Activated gamma-delta T cell treated with anti-CD3 and anti-CD28 coated beads, Interleukin-2, amount 50 U/mL, for 16 hours (primary cell): ENCODE measurements around the gene PPFIBP2.
"Not testable (repeated sequence)": the region's sequence is repeated elsewhere in the genome, so short reads cannot be mapped to it uniquely, and the experiment has no call there.

Experiments
- DNase-seq: peaks from one replicate; pipeline ENCODE4 v3.0.0-alpha.2; 2020; ENCODE audit warnings: low read depth

The PPFIBP2 gene

DNA sequence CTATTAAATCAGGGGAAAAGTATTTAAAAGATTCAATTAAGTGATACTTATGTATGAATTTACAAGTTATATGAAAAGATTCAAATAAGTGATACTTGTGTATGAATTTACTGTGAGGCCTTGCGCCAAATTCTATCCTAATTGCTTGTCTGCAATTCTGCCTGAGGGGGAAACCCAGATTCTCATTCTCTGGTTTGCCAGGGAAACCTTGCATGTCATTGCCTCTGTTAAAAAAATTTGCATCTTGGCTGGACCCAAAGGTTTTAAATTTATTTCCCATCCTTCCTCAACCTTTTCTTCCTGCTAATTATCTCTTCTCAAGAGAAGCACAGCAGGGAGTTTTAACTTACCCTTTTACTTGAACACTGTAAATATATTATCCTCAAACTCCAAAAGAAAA is 14.7 kb upstream of the PPFIBP2 start:
- DNase-seq: no peak

DNA sequence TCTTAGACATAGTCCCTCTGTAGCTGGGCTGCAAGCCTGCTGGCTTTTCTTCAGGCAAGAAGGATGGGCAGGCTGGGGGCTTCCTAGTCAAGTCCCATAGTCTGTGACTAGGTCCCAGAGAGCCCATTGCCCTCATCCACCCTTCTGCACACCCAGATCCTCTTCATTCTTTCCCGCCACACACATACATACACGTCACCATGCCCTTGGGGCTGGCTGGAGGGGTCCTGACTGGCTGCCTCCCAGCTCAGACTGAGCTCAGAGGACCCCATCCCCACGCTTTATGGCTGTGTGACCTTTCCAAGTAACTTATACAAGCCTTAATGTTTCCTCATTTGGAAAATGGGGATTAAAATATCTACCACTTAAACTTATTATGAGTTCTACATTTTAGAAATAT is 13.5 kb upstream of the PPFIBP2 start:
- DNase-seq: no peak

- DNase-seq: no peak
Measured at GRCh38 chr11:7501251-7501650, 12.5 kb upstream of the PPFIBP2 start.

DNA sequence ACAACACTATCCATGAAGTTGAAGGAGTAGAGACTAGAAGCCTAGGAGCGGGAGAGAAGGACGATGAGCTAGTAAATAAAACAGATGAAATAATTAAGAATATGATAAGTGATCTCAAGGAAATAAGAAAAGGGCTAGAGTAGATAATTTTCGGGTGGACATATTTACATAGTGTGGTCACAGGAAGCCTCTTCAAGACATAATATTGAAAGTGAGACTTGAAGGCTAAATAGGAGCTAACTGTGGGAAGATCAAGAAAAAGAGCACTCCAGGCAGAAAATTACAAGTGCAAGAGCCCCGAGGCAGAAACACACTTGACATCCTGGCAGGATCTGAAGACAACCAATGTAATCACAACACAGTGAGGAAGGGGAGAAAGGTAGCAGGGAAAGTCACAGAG is 11.9 kb upstream of the PPFIBP2 start:
- no peak for DNase-seq

DNA sequence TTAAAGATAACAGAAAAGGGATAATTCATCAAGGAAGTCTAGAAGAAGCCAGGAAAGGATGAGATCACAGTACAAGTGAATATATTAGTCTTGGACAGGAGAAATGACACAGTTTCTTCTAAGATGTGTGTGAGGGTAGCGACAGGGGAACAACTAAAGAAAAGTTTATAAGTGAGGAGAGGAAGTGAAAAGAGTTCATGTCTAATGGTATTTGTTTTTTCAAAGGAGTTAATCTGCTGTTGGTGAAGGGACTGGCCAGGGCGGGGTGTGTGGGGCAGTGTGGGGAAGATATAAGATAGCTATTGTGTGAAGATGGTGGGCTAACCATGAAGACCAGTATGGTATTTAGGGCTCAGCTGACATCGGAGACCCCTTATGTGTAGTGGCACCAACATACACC is 7.6 kb upstream of the PPFIBP2 start:
- DNase-seq: no peak

DNA sequence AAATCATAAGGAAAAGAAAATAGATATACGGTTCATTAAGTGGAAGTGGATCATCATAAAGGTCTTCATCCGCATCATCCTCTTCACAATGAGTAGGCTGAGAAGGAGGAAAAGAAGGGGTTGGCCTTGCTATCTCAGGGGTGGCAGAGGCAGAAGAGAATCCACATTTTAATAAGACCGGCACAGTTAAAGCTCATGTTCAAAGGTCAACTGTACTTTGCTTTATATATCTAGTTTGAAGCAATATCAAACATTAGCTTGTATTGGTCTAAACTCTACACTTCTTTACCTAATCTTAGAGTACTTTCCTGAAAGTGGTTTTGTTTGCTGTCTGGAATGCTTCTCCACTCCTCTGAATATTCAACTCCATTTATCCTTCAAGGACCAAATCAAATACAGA is 5.7 kb upstream of the PPFIBP2 start:
- no peak for DNase-seq

DNA sequence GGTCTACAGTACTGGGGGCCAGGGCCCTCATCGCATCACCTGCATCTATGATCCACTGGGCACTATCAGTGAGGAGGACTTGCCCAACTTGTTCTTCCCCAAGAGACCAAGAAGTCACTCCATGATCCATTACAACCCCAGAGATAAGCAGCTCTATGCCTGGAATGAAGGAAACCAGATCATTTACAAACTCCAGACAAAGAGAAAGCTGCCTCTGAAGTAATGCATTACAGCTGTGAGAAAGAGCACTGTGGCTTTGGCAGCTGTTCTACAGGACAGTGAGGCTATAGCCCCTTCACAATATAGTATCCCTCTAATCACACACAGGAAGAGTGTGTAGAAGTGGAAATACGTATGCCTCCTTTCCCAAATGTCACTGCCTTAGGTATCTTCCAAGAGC is 3.8 kb upstream of the PPFIBP2 start:
- DNase-seq: no peak

DNA sequence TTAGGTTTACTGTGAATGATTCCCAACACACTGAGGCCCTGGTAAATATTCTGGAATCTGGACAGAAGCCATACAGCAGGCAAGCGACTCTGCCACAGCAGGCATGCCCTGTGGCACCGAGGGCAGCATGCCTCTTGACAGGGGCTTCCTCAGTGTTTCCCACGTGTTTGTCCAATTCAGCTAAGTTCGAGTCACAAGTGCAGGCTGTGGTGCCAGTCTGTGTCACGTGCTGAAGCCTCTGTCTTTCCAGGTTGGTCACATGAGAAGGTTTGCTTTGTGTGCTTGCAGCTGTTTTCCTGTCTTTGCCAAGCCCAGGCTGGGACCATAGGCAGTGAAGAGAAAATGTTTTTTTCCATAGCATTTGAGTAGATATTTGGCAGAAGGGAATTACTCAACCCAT is 2.4 kb upstream of the PPFIBP2 start:
- DNase-seq: no peak

- DNase-seq: no peak
Measured at GRCh38 chr11:7512525-7513233, 1.1 kb upstream of the PPFIBP2 start.

GRCh38 chr11:7514099-7514591 is 346 bp downstream of the PPFIBP2 start:
- no peak for DNase-seq

- no peak for DNase-seq
Measured at GRCh38 chr11:7515447-7515886, 1.7 kb downstream of the PPFIBP2 start.

GRCh38 chr11:7516475-7516874 is 2.7 kb downstream of the PPFIBP2 start:
- no peak for DNase-seq

GRCh38 chr11:7517743-7518142 is 3.9 kb downstream of the PPFIBP2 start:
- not testable (repeated sequence) for DNase-seq

DNA sequence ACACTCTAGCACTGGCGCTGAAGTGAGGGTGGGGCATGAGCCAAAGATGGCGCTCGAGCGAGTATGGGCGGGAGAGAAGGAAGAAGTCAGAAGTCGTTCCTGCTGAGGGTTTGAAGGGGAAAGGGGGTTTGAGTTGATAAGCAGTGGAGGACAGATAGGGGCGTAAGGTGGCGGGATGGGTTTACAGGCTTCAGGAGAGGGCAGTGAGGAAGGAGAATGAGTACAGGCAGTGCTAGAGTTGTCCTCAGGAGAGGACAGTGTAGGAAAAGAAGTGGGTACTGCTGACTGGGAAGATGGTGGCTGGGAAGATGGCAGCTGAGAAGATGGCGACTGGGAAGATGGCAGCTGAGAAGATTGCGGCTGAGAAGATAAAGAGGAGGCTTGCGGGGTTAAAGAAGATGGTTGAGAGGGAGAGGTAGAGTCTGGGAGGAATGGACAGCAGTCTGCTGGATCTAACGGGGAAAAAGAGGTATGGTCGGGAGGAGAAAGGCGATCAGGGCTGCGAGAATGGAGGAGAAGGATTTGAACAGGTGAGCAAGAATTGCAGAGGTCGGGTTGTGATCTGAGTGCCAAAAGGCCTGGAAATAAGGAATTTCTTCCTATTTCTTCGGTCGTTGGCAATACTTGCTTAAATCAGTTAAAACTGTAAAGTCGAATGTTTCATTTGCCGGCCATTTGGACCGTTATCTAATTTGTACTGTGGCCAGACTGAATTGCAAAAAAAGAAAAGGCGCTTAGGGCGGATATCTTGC is 5.2 kb downstream of the PPFIBP2 start:
- no peak for DNase-seq

GRCh38 chr11:7520011-7520942 is 6.5 kb downstream of the PPFIBP2 start:
- DNase-seq: no peak

- DNase-seq: no peak
Measured at GRCh38 chr11:7520981-7521487, 7.2 kb downstream of the PPFIBP2 start.

DNA sequence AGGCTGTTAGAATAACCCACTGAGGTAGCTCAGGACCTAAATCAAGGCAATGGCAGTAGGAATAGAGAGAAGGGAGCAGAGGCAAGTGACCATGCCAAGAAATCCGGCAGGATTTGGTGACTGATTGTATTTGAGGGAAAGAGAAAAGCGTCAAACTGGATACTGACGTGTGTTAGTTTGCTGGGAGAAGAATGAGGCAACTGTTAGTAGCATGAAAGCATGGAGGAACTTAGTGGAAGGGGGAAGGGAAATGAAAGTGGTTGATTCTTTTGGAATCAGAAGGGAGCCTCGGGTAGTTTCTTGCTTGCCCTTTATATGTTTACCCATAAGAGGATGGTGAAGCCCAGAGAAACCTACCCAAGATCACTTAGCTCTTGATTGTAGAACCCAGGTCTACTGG is 8.3 kb downstream of the PPFIBP2 start:
- DNase-seq: no peak

DNA sequence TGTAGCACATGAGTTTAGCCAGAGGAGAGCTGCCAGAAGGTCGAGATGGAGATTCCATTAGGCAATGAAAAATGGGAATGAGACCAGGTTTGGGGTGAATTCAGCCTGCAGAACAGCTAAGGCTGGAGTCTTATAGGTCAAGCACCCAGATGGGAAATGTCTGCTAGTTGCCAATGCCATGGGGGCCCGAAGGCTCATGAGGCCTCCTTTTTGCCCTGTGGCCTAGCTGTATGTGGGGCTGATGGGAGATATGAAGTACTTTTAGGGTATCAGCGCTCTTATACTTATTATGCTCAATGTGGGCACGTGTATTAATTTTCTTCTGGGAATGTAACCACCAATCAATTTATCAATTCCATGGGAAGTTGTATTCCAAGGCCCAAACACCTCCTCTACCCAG is 8.7 kb downstream of the PPFIBP2 start:
- no peak for DNase-seq

DNA sequence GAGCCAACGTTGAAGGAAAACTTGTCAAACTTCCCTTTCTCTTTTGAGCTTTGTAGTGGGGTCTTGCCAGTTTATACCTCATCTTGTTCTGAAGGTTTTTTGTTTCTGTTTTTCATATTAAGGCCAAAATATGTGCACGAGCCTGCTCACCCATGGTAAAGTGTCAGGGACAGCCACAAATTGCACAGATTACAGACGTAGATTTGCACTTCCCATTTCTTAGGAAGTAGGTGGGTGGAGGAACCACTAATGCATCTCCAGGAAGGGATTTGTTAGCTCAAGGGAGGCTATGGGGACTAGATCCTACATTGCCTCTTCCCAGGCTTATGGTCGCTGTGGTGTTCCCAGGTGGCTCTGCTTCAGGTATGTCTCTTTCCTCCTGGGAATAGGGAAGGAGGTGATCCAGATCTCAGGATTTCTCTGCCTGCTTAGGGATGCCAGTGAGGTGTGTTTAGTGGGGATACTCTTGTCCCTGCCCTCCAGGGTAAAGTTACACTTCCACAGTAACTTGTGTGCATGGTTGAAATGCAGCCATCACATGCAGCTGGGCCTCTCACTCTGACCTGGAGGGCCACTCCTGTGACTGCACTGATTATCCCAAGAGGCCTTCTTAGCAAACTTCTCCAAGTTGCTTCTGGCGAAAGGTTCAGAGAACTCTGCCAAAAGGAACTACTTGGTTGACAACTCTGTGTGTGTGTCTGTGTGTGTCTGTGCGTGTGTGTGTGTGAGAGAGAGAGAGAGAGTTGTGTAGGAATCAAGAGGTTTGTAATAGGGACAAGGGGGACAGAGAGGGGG is 9.8 kb downstream of the PPFIBP2 start:
- DNase-seq: no peak

GRCh38 chr11:7524462-7525235 is 10.8 kb downstream of the PPFIBP2 start:
- DNase-seq: no peak

- no peak for DNase-seq
Measured at GRCh38 chr11:7525424-7525823, 11.6 kb downstream of the PPFIBP2 start.
